ENCODE results near the gene CDH8. TPM values are rescaled to one million over a fixed set of nuclear protein-coding genes. Genes with fewer than 3 reads are reported as not detected.

CDH8 gene
- total and polyA plus RNA-seq, 4 donors = 0.09 TPM; not detected in 3

DNA sequence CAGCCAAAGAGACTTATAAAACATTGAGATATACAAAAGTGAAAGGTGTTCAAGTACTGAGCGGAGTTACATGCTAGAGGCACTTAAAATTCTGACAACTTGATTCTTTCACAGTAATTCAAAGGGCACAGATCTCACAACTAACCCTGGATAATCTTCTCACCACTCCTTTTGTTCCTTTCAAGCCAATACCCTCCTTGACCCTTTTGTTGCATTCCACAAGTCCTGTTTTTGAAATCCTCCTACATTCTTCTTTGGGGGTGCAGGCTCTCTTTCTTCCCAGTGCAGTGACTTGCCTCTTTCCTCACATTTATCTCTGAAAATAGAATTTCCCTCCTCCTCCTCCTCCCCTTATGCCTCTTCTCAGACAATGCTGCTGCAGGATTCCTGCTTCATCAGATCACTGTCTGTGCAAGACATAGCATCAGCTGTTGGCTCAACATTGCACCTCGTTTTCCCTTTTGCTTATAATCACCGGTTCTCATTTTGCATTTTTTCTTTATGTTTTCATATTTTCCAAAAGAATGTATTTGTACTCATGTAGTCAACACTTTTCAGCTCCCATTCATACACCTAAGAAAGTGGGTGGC is 199.3 kb downstream of the CDH8 start:
- no peak for TF ChIP-seq FOXA2 (IDR thresholded peaks at IDR 0.05)
- no peak for TF ChIP-seq GABPA (IDR thresholded peaks at IDR 0.05 in 1 of 2, conservative IDR thresholded peaks at IDR 0.05 in 1 of 2)
- TF ChIP-seq, protein P1, sequence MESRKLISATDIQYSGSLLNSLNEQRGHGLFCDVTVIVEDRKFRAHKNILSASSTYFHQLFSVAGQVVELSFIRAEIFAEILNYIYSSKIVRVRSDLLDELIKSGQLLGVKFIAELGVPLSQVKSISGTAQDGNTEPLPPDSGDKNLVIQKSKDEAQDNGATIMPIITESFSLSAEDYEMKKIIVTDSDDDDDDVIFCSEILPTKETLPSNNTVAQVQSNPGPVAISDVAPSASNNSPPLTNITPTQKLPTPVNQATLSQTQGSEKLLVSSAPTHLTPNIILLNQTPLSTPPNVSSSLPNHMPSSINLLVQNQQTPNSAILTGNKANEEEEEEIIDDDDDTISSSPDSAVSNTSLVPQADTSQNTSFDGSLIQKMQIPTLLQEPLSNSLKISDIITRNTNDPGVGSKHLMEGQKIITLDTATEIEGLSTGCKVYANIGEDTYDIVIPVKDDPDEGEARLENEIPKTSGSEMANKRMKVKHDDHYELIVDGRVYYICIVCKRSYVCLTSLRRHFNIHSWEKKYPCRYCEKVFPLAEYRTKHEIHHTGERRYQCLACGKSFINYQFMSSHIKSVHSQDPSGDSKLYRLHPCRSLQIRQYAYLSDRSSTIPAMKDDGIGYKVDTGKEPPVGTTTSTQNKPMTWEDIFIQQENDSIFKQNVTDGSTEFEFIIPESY (IDR thresholded peaks at IDR 0.05) = no peak
- TF ChIP-seq, protein P2, sequence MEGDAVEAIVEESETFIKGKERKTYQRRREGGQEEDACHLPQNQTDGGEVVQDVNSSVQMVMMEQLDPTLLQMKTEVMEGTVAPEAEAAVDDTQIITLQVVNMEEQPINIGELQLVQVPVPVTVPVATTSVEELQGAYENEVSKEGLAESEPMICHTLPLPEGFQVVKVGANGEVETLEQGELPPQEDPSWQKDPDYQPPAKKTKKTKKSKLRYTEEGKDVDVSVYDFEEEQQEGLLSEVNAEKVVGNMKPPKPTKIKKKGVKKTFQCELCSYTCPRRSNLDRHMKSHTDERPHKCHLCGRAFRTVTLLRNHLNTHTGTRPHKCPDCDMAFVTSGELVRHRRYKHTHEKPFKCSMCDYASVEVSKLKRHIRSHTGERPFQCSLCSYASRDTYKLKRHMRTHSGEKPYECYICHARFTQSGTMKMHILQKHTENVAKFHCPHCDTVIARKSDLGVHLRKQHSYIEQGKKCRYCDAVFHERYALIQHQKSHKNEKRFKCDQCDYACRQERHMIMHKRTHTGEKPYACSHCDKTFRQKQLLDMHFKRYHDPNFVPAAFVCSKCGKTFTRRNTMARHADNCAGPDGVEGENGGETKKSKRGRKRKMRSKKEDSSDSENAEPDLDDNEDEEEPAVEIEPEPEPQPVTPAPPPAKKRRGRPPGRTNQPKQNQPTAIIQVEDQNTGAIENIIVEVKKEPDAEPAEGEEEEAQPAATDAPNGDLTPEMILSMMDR (IDR thresholded peaks at IDR 0.05; ENCODE audit: low read depth, low read length, missing input control) = no peak
- TF ChIP-seq, protein P3, sequence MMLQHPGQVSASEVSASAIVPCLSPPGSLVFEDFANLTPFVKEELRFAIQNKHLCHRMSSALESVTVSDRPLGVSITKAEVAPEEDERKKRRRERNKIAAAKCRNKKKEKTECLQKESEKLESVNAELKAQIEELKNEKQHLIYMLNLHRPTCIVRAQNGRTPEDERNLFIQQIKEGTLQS (IDR thresholded peaks at IDR 0.05) = no peak
- Histone ChIP-seq H3K4me1 (ENCODE audit: control insufficient read depth in 4 of 4, insufficient read depth in 4 of 4, low read length in 3 of 4) (no peaks in the 10 kb centered on the region), H3K27ac (ENCODE audit: low read depth in 1 of 2, low read length in 2 of 2) (no peak overlapping the region), H3K36me3 (ENCODE audit: control insufficient read depth in 4 of 4, insufficient read depth in 3 of 4, low read depth in 1 of 4, low read length in 3 of 4) (no peaks in the 10 kb centered on the region), H3K9ac (ENCODE audit: low read depth in 1 of 2, low read length in 2 of 2) (no peak overlapping the region), H3K9me3 (ENCODE audit: control insufficient read depth in 4 of 4, low read length in 3 of 4) (no peaks in the 10 kb centered on the region), H3K4me3 (ENCODE audit: low read depth in 1 of 3, low read length in 3 of 3) (no peak overlapping the region), H3K27me3 (ENCODE audit: control insufficient read depth in 4 of 4, insufficient read depth in 4 of 4, low read length in 3 of 4) (no peaks in the 10 kb centered on the region)
- DNase-seq (ENCODE audit: low spot score) = no peak
- 55% methylated on average over 3 of the region's 3 CpGs for WGBS

DNA sequence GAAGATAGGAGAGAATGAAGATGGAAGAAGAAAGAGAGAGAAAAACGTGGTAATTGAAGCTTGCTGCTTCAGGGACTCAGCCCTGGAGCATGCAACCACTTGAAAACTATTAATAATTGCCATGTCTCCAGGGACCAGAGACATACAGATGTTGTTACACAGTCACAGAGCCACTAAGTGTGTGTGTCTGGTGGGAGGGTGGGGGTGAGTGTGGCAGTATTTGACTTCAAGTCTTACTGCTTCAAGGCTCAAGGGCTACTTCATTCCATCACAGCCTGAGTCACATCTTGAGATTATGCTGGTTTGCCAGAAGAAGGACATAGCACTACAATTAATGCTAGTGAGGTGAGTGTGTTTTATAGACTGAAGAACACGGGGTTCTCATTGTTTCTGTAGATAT is 202.2 kb downstream of the CDH8 start:
- Histone ChIP-seq H3K4me1 (ENCODE audit: control insufficient read depth in 4 of 4, insufficient read depth in 4 of 4, low read length in 3 of 4) (no peaks in the 10 kb centered on the region), H3K27ac (ENCODE audit: low read depth in 1 of 2, low read length in 2 of 2) (no peak overlapping the region), H3K27me3 (ENCODE audit: control insufficient read depth in 4 of 4, insufficient read depth in 4 of 4, low read length in 3 of 4) (no peaks in the 10 kb centered on the region), H3K4me3 (ENCODE audit: low read depth in 1 of 3, low read length in 3 of 3) (no peak overlapping the region), H3K36me3 (ENCODE audit: control insufficient read depth in 4 of 4, insufficient read depth in 3 of 4, low read depth in 1 of 4, low read length in 3 of 4) (no peaks in the 10 kb centered on the region), H3K9me3 (ENCODE audit: control insufficient read depth in 4 of 4, low read length in 3 of 4) (no peaks in the 10 kb centered on the region), H3K9ac (ENCODE audit: low read depth in 1 of 2, low read length in 2 of 2) (no peak overlapping the region)
- DNase-seq (ENCODE audit: low spot score) = no peak
- TF ChIP-seq SP1 (IDR thresholded peaks at IDR 0.05) (no peak), EGR1 (IDR thresholded peaks at IDR 0.05; ENCODE audit: low read depth in 2 of 2) (no peak)
- TF ChIP-seq, protein P2 (IDR thresholded peaks at IDR 0.05; ENCODE audit: low read depth, low read length, missing input control) = no peak
- TF ChIP-seq, protein P4, sequence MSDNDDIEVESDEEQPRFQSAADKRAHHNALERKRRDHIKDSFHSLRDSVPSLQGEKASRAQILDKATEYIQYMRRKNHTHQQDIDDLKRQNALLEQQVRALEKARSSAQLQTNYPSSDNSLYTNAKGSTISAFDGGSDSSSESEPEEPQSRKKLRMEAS (IDR thresholded peaks at IDR 0.05) = no peak
- TF ChIP-seq, protein P5, sequence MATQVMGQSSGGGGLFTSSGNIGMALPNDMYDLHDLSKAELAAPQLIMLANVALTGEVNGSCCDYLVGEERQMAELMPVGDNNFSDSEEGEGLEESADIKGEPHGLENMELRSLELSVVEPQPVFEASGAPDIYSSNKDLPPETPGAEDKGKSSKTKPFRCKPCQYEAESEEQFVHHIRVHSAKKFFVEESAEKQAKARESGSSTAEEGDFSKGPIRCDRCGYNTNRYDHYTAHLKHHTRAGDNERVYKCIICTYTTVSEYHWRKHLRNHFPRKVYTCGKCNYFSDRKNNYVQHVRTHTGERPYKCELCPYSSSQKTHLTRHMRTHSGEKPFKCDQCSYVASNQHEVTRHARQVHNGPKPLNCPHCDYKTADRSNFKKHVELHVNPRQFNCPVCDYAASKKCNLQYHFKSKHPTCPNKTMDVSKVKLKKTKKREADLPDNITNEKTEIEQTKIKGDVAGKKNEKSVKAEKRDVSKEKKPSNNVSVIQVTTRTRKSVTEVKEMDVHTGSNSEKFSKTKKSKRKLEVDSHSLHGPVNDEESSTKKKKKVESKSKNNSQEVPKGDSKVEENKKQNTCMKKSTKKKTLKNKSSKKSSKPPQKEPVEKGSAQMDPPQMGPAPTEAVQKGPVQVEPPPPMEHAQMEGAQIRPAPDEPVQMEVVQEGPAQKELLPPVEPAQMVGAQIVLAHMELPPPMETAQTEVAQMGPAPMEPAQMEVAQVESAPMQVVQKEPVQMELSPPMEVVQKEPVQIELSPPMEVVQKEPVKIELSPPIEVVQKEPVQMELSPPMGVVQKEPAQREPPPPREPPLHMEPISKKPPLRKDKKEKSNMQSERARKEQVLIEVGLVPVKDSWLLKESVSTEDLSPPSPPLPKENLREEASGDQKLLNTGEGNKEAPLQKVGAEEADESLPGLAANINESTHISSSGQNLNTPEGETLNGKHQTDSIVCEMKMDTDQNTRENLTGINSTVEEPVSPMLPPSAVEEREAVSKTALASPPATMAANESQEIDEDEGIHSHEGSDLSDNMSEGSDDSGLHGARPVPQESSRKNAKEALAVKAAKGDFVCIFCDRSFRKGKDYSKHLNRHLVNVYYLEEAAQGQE (IDR thresholded peaks at IDR 0.05) = no peak
- WGBS = 46% methylated on average over 2 of the region's 2 CpGs
